HG03064 (cell line): ENCODE results near the gene KIF18B.

ENCODE experiments used
- ATAC-seq: cut with Tn5 transposase; IDR thresholded peaks from one replicate; pipeline ENCODE4 v1.9.1; 2021; ENCODE audit warnings: low read depth; ENCODE audit not compliant: unreplicated experiment

Gene KIF18B

DNA sequence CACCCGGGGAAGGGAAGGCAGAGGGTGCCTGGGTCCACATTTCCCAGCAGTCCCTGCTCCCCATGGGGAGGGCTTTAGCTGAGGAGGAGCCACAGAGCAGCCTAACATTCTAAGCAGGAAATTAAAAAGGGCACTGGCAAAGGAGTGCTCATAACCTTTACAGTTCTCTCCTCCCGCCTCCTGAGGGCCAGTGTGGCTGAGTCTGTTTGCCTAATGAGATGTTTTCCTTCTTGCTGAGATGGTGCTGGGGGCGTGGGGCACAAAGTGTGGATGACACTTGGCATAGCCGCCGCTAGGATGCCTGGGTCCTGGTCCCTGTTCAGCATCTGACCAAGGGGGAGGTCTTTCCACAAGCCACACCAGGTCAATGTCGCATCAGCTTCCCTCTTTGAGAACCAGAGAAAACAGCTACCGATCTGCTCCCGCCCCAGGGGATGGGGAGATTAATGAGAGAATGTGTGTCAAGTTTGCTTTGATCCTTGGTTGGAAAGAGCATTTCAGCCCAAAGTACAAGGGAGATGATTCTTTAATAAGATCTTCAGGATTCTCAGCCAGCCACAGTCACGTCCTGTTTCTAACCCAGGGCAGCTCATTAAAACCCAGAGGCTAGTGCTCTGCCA, 5.8 kb downstream of the KIF18B start:
- ATAC-seq: no peak

DNA sequence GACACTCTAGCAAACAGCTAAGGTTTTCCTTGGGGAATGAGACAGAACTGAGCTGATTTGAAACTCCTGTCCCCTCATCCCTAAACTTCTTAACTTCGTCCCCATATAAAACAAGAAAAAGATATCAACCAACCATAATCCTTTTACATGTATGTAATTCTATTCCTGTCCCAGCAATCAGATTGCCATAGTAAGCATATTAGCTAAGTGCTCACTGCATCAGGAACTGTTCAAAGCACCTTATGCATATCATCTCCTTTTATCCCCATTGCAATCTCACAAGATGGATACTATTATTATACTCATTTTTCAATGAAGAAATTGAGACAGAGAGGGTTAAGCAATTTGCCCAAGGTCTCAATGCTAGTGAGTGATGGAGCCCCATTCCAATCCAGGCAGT, 6.8 kb downstream of the KIF18B start:
- ATAC-seq: no peak

DNA sequence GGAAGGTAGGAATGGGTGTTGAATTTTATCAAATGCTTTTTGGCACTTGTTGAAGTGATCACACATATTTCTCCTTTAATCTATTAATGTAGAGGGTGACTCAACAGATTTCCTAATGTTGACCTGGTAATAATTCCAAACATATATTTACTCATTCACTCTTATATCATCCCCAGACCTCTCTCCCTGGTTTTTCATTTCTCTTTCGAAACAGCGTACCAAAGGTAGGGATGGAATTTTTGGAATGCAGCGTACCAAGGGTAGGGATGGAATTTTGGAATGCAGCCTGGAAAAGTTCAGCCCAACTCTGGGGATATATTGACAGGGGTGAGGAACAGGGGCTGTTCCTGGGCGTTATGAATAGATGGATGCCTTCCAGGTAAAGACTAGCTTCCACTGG, 7.3 kb downstream of the KIF18B start:
- no peak for ATAC-seq

DNA sequence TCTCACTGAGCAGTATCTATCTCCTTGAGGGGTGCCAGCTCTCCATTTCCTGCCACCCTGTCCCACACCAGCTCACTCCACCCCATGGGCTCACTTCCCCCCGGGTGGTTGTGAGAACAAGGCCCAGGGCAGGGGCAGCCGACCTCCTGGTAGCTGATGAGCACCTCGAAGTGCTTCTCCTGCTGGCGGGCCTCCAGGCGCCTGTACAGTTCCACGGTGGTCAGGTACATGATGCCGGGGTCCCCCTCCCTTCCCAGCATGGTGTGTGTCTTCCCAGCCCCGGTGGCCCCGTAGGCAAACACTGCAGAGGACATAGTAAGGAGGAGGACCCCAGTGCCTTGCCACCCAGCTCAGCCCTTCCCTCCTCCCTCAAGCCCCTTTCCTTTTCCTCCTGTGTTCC, 12.5 kb downstream of the KIF18B start:
- ATAC-seq: no peak

DNA sequence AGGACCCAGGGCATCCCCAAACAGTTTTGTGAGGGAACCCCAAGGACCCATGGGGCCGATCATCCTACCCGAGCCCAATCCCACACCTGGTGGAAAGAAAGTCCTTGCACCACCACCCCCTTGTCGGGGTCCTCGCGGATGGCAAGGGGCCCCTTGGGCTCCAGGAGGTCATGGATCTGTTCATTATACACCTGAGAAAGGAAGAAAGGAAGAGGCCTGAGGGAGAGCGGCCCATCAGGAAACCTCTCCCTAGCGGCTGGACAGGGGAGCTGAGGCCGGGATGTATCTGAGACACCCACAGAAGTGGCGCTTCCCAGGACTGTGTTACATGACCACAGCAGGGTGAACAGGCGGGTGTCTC, 12.8 kb downstream of the KIF18B start:
- ATAC-seq: no peak

DNA sequence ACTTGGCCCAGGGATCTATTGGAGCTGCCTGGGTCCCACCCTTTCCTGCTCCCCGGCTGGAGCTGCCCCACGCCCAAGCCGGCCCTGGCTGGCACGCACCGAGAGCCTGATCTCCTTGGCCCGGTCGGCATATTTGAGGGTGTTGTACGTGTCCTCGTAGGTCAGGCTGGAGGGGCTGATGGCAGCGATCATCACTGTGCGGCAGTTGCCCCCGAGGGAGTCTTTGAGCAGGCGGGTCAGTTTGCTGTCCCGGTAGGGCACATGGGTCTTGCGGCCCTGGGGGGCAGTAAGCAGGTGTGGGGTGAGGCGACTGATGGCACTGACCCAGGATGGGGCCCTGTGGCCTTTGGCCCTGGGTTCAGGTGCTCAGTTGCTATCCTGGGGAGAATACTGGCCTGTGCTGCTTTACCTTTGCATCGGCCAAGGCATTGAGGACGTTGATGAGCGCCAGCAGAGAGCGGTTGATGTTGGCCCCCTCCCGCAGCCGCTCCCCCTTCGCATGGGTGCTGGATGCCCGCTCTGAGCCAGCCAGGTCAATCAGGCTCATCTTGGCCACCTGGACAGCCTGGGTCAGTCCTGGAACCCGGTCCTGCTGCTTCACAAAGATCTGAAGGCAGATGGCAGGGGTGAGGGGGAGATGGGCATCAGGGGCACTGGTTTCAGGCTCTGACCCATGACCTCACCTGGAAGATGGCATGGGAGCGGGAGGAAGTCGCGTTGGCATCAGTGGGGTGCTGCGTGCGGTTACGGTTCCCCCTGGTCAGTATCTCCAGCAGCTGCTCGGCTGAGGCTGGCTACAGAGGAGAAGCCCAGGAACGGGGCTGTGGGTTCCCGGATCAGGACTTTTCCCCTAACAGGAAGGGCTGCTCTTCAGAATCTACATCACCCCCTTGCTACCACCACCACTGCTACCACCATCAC, 13.5 kb downstream of the KIF18B start:
- no peak for ATAC-seq

DNA sequence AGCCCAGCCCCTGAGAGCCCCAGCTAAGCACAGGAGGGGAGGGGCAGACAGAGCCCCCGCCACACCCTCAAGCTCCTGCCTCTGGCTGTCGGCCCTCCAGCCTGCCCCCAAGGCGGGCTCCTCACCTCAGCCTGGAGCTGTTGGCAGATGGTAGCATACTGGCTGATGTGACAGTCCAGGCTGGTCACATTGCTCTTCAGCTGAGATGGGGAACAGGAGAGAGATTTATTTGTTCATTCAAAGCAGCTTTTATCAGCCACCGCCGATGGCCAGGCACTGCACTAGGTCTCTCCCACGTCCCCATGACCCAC, 14.8 kb downstream of the KIF18B start:
- no peak for ATAC-seq

DNA sequence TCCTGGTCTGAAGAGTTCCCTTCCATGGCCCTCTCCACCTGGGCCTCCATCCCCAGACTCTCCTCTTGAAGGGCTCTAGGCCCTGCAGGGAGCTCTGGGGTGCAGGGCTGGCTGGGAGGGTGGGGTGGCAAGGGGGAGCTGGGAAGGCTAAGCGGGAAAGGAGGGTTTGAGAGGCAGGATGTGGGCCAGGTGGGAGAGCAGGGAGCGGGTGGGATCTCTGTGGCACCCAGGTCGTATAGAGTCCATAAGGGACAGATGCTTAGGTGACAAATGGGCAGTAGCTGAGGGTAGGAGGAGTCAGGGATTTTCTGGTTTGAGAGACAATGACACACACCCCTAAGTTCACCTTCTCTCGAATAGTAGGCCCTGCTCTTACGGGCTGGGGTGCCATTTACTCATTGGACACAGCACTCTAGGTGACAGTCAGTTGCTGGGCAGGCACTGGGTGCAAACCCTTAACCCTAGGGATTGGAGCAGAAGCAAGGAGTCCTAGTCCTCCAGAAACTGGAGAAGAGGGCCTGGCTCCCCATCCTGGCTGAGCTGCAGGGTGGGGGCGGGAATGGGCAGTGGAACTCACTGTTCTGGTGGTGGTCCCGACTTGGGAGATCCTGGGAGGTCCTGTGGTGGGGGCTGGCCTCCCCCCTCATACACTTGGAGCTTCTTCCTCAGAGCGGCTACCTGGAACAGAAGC, 15.3 kb downstream of the KIF18B start:
- ATAC-seq: no peak

DNA sequence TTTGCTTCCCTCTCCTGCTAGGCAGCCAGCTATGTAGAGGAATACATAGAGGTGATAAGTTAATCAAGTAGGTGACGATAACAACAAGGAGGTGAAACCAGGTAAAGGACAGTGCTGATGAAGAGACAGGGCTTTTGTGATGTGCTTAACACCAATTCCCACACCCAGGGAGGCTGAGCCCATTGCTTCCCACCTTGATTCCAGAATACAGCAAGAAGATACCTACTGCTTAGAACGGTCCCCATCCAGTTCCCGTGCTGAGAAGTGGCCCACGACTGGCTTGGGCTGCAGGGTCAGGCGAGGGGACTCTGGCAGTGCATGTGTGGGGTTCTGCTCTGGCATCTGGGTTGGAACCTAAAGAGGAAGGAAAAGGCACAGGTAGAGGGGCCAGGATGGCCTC, 16.2 kb downstream of the KIF18B start:
- ATAC-seq: no peak

DNA sequence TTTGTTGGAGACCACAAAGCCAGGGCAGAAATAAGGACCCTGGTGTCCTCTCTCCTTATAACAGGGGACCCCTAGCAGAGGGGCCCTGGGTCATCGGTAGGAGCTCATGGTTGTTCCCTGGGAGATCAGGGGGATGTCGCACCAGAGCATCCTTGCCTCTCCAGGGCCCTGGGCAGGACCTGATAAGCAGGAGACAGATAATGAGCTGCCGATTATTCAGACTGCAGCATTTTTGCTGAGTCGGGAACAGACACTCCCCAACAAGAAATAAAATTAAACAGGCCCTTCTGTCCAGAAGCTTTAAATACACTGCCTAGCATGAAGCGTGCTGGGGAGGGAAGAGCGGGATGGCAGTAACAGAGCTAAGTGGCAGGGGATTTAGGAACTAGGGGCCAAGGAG, 16.9 kb downstream of the KIF18B start:
- ATAC-seq: no peak

DNA sequence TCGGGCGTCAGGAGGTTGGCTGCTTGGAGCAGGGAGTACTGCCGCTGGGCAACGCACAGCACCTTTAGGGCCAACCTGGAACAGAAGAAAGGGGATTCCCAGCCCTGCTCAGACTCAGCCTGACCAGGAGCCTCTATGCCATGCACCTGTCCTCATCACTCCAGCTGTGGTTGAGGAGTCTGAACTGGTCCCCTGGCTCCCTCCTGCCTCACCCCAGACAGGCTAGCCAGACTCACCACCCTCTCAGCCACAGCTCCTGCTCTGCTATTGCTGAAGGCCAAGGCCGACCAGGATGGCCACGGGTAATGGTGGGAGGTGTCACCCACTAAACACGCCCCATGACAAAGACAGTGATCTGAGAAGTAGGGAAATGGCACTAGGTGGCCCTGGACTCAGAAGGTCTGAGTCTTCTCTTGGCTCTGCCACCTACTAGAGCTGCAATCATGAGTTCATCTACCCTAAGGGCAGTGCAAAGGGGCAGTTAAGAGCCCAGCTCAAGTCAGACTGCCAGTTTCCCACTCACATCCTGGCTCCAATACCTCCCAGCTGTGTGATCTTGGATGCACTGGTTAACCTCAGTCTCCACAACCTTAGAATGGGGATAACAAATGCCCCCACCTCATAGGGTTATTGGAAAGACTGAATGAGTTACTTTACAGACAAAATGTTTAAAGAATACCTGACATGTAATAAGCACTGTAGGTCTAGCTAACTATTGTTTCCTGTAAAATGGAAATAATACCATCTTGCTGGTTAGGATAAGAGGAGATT, 18.4 kb downstream of the KIF18B start:
- no peak for ATAC-seq

DNA sequence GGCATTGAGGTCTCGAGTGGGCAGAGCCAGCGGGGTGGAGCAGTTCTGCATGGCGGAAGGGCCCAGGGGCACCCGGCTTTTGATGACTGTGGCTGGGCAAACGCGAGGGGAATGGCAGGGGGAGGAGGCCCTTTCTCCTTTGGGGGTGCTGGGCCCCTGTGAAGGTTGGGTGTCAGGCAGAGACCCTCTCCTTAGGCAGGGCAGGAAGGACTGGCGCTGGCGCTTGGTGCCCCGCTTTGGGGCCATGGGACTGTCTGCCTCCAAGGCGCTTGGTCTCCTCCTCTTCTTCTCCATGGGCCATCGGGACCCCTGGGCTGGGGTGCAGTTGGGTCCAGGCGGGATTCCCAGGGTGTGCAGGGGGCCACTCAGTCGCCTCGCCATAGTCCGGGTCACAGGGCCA, 19.4 kb downstream of the KIF18B start:
- ATAC-seq: no peak

DNA sequence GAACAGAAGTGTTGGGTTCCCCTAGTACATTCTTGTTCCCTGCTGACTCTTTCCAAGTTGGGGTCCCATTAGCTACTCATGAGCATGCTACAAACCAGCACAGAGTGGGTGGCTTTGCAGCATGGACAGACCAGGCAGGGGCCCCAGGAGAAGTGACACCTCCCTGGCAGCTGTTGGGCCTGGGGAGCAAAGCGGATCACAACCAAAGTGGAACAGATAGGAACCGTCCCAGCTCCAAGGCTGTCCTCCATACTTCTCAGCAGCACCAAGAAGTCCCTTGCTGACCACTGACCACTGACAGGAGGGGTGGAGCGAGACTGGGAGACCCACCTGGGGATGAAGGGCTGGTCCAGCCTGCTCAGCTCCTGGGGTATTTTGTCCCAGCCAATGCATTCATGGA, 19.9 kb downstream of the KIF18B start:
- ATAC-seq: no peak

DNA sequence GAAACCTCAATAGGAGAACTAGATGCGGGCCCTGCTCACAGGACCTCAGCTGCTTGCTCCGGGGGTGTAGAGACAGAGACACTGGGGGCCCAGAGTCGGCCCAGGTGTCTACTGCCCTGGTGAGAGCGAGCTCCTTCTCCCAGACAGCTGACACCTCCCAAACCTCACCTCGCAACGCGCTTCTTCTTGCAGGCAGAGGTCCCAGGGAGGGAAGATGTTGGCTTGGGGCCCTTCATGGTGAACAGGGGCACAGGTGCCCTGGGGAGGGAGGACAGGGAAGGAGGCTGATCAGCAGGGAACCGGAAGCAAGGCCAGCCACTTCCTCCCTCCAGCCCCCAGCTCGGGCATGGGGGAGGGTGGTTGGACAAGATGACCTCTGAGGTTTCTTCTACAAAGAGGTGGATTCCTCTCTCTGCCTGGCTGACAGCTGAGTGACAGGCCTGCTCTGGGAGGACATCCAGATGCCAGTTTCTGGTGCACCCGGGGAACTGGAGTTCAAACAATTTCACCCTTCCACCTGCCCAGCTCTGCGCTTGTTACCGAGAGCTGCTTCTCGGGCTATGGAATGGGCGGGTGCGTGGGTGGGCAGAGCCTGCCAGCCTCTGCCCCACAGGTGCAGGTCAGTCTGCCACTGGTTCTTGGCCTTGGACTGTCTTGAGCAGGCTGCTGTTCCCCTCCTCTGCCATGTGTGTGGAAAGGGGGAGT, 20.6 kb downstream of the KIF18B start:
- ATAC-seq: no peak

DNA sequence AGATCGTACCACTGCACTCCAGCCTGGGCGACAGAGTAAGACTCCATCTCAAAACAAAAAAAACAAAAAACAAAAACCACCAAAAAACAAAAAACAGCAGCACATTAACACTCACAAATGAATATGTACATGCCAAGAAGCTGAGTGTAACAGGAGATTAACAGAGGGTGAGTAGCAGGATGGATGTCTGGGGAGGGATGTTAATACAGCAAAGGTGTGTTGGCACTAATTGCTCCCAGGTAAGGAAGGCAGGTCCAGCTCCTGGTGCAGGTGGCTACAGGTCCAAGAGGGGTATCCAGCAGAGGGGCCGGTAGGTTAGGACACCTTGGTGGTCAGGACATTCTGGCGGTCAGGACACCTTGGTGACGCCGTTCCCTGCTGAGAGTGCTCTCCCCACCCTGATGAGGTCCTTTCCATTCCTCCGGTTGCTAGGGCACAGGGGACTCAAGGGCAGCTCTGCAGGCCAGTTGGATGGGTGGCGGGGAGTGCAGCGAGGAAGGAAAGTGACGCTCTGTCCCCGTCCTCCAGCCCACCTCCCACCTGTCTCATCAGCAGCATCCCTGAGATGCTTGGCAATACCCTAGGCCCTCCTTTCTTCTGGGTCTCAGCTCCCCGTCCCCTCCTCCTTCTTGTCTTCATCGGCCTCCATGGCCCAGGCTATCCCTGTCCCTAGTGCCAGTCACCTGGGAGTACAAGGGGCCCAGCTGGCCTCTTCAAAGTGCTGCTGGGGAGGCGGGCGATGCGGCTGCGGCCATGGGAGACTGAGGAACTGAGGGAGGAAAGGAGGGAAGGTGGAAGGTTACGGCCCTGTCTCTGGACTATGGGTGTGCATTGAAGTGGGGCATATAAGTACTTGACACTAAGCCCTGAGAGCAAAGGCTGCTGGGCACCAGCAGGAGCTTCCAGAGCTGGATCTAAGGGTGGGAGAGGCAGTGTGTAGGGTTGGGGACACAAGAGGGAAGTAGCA, 21.6 kb downstream of the KIF18B start:
- no peak for ATAC-seq

DNA sequence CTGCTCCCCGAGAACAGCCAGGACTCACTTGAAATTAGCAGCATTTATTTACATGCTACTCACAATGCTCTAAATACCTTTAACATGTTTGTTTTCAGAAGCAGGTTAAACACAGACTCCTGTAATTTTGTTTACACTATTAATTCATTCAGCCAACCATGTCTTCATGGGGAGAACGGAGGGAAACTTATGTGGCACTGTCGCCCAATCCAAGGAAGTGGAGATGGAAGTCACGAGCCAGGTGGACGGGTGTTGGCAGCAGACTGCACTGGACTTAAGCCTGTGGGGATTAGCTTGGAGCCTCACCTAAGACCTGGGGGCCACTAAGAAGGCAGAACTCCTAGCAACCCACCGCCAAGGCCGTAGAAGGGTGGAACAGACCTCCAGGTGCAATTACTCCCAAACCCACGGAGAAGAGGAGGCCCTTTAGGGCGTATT, 23.4 kb downstream of the KIF18B start:
- no peak for ATAC-seq

DNA sequence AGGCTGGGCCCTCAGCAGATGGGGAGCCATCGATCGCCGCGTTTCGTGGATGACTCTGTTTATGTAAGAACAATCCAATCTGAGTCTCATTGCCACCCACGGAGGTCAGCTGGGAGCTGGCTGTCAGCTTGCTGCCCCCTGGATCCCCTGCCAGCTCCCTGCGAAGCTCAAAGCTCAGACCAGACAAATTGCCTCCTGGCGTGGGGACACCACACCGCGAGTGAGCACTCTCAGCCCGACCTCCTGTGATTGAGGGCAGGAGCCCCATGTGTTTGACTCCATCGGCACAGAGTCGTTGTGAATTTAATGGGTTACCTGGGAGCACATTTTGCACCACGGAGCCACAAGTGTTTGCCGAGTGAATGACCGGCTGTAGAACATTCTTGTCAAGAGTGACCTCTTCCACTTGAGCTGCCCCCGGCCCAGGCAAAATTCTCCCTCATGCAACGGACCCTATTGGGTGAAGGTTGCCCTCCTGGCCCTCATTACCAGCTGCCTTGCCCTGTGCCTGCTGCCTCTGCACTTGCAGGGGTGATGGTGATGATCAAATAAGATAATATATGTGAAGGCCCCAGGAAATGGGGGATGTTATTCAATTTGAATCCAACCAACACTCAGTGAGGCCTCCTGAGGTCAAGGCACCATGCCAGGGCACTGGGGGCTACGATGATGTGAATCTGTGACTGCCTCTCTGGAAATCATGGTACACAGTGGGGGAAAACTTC, 24.7 kb downstream of the KIF18B start:
- ATAC-seq: no peak

DNA sequence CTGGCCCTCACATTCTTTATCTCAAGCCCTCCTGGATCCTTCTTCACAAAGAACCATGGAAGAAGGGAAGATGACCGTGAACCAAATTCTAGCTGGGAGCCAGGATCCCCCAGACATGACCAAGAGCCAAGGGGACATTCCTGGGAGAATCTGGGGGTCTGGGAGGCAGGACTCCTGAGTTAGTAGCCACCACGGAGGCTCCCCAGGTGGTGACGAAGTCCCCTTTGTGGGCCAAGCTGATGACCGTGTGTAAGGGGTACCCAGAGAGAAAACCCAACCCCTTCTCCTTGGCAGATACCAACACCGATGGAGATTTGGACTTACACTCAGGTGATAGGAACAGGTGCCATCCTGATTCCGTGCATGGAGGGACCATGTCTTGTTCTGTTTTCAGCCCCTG, 25.4 kb downstream of the KIF18B start:
- no peak for ATAC-seq
